ENCODE data around the gene YY1AP1.
A peak's percentile ranks its signal among the peaks of the same experiment; 100 is the strongest.
"Not testable (repeated sequence)": the region's sequence is repeated elsewhere in the genome, so short reads cannot be mapped to it uniquely, and the experiment has no call there.

The YY1AP1 gene

GRCh38 chr1:155701675-155702074 is 13.1 kb upstream of the YY1AP1 start:
- H3K36me3 Mint-ChIP-seq, result peaks cover 22% of the 10 kb centered on the region
- H3K4me1 Mint-ChIP-seq, result peaks cover 29% of the 10 kb centered on the region
- not testable (repeated sequence) for ATAC-seq, H3K27me3 Mint-ChIP-seq, H3K9me3 Mint-ChIP-seq, H3K27ac Mint-ChIP-seq, H3K4me3 Mint-ChIP-seq

DNA sequence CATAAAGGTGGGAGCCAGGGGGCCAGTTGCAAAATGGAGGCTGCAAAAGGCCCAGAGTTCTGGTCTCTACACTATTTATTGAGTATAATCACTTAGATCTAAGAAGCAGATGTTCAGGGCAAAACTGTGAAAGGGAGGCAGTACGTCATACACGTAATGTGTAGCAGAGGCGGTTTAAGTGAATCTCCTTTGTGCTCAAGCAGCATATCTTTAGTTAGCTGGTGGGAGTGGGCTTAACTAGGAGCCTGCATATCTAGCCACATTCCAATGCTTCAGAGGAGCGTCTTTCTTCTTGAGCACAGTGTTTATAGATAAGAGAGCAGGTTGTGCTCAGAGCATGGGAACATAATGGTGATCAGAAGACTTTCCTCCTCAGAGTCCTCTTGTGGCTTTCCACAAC is 10.5 kb upstream of the YY1AP1 start:
- H3K27me3 Mint-ChIP-seq, H3K4me3 Mint-ChIP-seq, H3K27ac Mint-ChIP-seq, ATAC-seq, H3K9me3 Mint-ChIP-seq: not testable (repeated sequence)
- Mint-ChIP-seq H3K36me3 (peaks cover 30% of the 10 kb centered on the region), H3K4me1 (peaks cover 46% of the 10 kb centered on the region)

GRCh38 chr1:155698382-155699038 is 9.9 kb upstream of the YY1AP1 start:
- no peak for ATAC-seq
- Mint-ChIP-seq H3K27ac (no peak overlapping the region), H3K36me3 (peaks cover 27% of the 10 kb centered on the region), H3K4me3 (no peak overlapping the region), H3K4me1 (peaks cover 43% of the 10 kb centered on the region), H3K9me3 (no peaks in the 10 kb centered on the region), H3K27me3 (no peaks in the 10 kb centered on the region)

- not testable (repeated sequence) for H3K9me3 Mint-ChIP-seq, ATAC-seq, H3K4me3 Mint-ChIP-seq, H3K27ac Mint-ChIP-seq, H3K27me3 Mint-ChIP-seq
- peaks cover 35% of the 10 kb centered on the region for H3K36me3 Mint-ChIP-seq
- peaks cover 46% of the 10 kb centered on the region for H3K4me1 Mint-ChIP-seq
Observed at GRCh38 chr1:155697616-155698015, 9.0 kb upstream of the YY1AP1 start.

GRCh38 chr1:155697046-155697445 is 8.5 kb upstream of the YY1AP1 start:
- no peak for ATAC-seq
- Mint-ChIP-seq H3K9me3 (no peaks in the 10 kb centered on the region), H3K36me3 (peaks cover 41% of the 10 kb centered on the region), H3K4me1 (peaks cover 48% of the 10 kb centered on the region), H3K4me3 (no peak overlapping the region), H3K27me3 (no peaks in the 10 kb centered on the region), H3K27ac (no peak overlapping the region)

- no peaks in the 10 kb centered on the region for H3K9me3 Mint-ChIP-seq
- no peak overlapping the region for H3K4me3 Mint-ChIP-seq
- no peaks in the 10 kb centered on the region for H3K27me3 Mint-ChIP-seq
- no peak overlapping the region for H3K27ac Mint-ChIP-seq
- peaks cover 53% of the 10 kb centered on the region for H3K4me1 Mint-ChIP-seq
- H3K36me3 Mint-ChIP-seq, result peaks cover 46% of the 10 kb centered on the region
- ATAC-seq, result no peak
Observed at GRCh38 chr1:155696524-155696923, 8.0 kb upstream of the YY1AP1 start.

DNA sequence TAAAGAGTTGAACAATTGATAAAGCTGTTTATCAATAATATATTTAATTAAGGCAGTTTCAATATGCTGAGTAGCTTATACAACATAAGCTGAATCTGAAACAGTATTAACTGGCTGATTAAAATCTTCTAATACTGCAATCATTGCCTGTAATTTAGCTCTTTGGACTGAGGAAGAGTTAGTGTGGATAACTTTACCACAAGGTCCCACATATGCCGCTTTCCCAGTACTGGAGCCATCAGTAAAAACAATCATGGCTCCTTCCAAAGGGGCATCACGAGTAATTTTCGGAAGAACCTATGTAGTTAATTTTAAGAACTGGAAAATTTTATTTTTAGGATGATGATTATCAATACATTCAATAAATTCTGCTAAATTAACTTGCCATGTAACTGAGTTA is 7.0 kb upstream of the YY1AP1 start:
- no peak for ATAC-seq
- peaks cover 62% of the 10 kb centered on the region for H3K4me1 Mint-ChIP-seq
- H3K27me3 Mint-ChIP-seq, result no peaks in the 10 kb centered on the region
- no peaks in the 10 kb centered on the region for H3K9me3 Mint-ChIP-seq
- no peak overlapping the region for H3K27ac Mint-ChIP-seq
- H3K36me3 Mint-ChIP-seq, result peaks cover 53% of the 10 kb centered on the region
- H3K4me3 Mint-ChIP-seq, result no peak overlapping the region

DNA sequence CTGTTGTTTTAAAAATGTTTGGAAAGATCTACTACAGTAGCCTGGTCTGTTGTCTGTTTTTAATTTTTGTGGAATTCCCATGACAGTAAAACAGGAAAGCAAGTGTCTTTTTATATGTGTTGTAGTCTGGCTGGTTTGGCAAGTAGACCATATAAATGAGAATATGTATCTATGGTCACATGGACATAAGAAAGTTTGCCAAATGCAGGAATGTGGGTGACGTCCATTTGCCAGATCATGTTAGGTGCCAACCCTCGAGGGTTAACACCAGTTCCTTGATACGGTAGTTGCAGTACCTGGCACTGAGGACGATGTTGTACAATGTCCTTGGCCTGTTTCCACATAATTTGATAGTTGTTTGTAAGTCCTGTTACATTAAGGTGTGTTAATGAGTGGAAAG is 6.5 kb upstream of the YY1AP1 start:
- H3K27me3 Mint-ChIP-seq, result no peaks in the 10 kb centered on the region
- peaks cover 68% of the 10 kb centered on the region for H3K4me1 Mint-ChIP-seq
- no peak overlapping the region for H3K4me3 Mint-ChIP-seq
- peaks cover 53% of the 10 kb centered on the region for H3K36me3 Mint-ChIP-seq
- ATAC-seq, result no peak
- no peak overlapping the region for H3K27ac Mint-ChIP-seq
- H3K9me3 Mint-ChIP-seq, result no peaks in the 10 kb centered on the region

- Mint-ChIP-seq H3K4me3 (no peak overlapping the region), H3K9me3 (no peaks in the 10 kb centered on the region), H3K4me1 (peaks cover 72% of the 10 kb centered on the region), H3K27me3 (no peaks in the 10 kb centered on the region), H3K27ac (no peak overlapping the region), H3K36me3 (peaks cover 53% of the 10 kb centered on the region)
- ATAC-seq, result no peak
Observed at GRCh38 chr1:155694167-155694566, 5.6 kb upstream of the YY1AP1 start.

GRCh38 chr1:155691992-155692528 is 3.5 kb upstream of the YY1AP1 start:
- no peaks in the 10 kb centered on the region for H3K27me3 Mint-ChIP-seq
- no peaks in the 10 kb centered on the region for H3K9me3 Mint-ChIP-seq
- no peak for ATAC-seq
- H3K36me3 Mint-ChIP-seq, result peaks cover 38% of the 10 kb centered on the region
- H3K4me3 Mint-ChIP-seq, result no peak overlapping the region
- H3K27ac Mint-ChIP-seq, result no peak overlapping the region
- peaks cover 62% of the 10 kb centered on the region for H3K4me1 Mint-ChIP-seq

DNA sequence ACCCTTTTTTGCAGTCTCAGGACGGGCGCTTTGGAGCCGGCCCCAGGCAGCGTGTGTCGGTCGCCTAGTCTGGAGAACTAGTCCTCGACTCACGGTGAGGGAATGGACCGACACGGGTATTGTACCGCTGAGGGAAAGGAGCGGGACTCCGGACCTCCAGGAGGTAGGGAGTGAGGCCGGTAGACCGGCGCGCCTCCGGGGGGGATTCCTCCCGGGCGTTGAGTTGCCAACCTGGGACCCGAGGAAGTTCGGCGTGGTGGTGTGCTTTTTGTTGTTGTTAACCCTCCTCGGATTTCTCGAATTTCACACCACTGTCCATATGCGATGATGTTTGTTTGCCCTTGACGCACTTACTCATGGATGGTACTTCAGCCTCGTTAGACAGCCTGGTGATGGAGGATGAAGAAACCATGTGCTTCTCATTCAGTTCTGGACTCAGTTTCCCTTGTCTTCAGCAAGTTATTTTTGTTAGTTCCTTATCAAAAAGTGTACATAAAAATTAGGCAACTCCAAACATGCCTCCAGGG is 570 bp upstream of the YY1AP1 start, which contains the start of gene DAP3:
TSS of gene DAP3 (plus strand) at position 11 of the 527 bp plus-strand sequence. CDS start 20,689 bp downstream, outside the sequence.
- H3K9me3 Mint-ChIP-seq, H3K27me3 Mint-ChIP-seq, ATAC-seq: not testable (repeated sequence)
- Mint-ChIP-seq H3K4me1 (peaks cover 66% of the 10 kb centered on the region), H3K36me3 (peaks cover 33% of the 10 kb centered on the region), H3K4me3 (peak within 1 kb of the TSS; percentile 96), H3K27ac (peak within 1 kb of the TSS; percentile 97)

GRCh38 chr1:155687705-155688323 is 760 bp downstream of the YY1AP1 start:
- H3K27me3 Mint-ChIP-seq, H3K9me3 Mint-ChIP-seq: not testable (repeated sequence)
- peak overlapping the region; percentile 97 for H3K27ac Mint-ChIP-seq
- peak overlapping the region; percentile 96 for H3K4me3 Mint-ChIP-seq
- peaks cover 27% of the 10 kb centered on the region for H3K36me3 Mint-ChIP-seq
- ATAC-seq, result peak; percentile 32
- H3K4me1 Mint-ChIP-seq, result peaks cover 72% of the 10 kb centered on the region

DNA sequence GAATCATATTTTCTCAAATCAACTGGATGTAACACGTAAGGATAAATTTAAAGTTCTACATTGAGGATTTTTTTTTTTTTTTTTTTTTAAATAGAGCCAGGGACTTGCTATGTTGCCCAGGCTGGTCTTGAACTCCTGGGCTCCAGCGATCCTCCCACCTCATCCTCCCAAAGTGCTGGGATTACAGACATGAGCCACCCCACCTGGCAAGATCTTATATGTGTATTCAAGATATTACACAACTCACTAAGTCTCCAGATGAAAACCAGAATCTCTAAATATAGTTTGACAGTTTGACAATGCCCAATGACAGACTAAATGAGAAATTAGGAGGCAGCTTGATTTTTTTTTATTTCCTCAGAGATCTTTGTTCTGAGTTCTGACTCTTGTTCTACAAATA is 6.8 kb downstream of the YY1AP1 start:
- H3K4me1 Mint-ChIP-seq, result peaks cover 39% of the 10 kb centered on the region
- H3K4me3 Mint-ChIP-seq, result no peak overlapping the region
- H3K27me3 Mint-ChIP-seq, result no peaks in the 10 kb centered on the region
- ATAC-seq, result no peak
- peaks cover 30% of the 10 kb centered on the region for H3K36me3 Mint-ChIP-seq
- H3K27ac Mint-ChIP-seq, result no peak overlapping the region
- no peaks in the 10 kb centered on the region for H3K9me3 Mint-ChIP-seq

- no peak overlapping the region for H3K4me3 Mint-ChIP-seq
- H3K4me1 Mint-ChIP-seq, result peaks cover 27% of the 10 kb centered on the region
- H3K9me3 Mint-ChIP-seq, result no peaks in the 10 kb centered on the region
- ATAC-seq, result no peak
- H3K36me3 Mint-ChIP-seq, result peaks cover 33% of the 10 kb centered on the region
- no peak overlapping the region for H3K27ac Mint-ChIP-seq
- no peaks in the 10 kb centered on the region for H3K27me3 Mint-ChIP-seq
Observed at GRCh38 chr1:155680531-155680930, 8.0 kb downstream of the YY1AP1 start.

- H3K9me3 Mint-ChIP-seq, H3K27me3 Mint-ChIP-seq, ATAC-seq, H3K27ac Mint-ChIP-seq, H3K4me3 Mint-ChIP-seq: not testable (repeated sequence)
- Mint-ChIP-seq H3K4me1 (peaks cover 14% of the 10 kb centered on the region), H3K36me3 (peaks cover 44% of the 10 kb centered on the region)
Observed at GRCh38 chr1:155678992-155679391, 9.6 kb downstream of the YY1AP1 start.

- no peak overlapping the region for H3K27ac Mint-ChIP-seq
- no peak overlapping the region for H3K4me3 Mint-ChIP-seq
- H3K4me1 Mint-ChIP-seq, result peaks cover 6% of the 10 kb centered on the region
Observed at GRCh38 chr1:155678027-155678426, 10.5 kb downstream of the YY1AP1 start.

More at GRCh38 chr1:155678027-155678426, 10.5 kb downstream of the YY1AP1 start:
- ATAC-seq, result no peak
- H3K36me3 Mint-ChIP-seq, result peaks cover 47% of the 10 kb centered on the region
- no peaks in the 10 kb centered on the region for H3K9me3 Mint-ChIP-seq
- H3K27me3 Mint-ChIP-seq, result no peaks in the 10 kb centered on the region

All from stimulated activated memory B cell treated with anti-CD40 and anti-IgM and Interleukin-4, amounts not matched to agents 10 μg/mL and 1 μg/mL and 100 μg/mL, for 72 hours (primary cell).